NOMO-1 (cell line): ENCODE measurements around the gene GKN2.

Experiments
- DNase-seq, 2 experiments: peaks; one replicate each; lab custom pipeline; 2025; ENCODE audit not compliant: unreplicated experiment in 2 of 2; lab: John Stamatoyannopoulos, UW

Gene GKN2, protein sequence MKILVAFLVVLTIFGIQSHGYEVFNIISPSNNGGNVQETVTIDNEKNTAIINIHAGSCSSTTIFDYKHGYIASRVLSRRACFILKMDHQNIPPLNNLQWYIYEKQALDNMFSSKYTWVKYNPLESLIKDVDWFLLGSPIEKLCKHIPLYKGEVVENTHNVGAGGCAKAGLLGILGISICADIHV

DNA sequence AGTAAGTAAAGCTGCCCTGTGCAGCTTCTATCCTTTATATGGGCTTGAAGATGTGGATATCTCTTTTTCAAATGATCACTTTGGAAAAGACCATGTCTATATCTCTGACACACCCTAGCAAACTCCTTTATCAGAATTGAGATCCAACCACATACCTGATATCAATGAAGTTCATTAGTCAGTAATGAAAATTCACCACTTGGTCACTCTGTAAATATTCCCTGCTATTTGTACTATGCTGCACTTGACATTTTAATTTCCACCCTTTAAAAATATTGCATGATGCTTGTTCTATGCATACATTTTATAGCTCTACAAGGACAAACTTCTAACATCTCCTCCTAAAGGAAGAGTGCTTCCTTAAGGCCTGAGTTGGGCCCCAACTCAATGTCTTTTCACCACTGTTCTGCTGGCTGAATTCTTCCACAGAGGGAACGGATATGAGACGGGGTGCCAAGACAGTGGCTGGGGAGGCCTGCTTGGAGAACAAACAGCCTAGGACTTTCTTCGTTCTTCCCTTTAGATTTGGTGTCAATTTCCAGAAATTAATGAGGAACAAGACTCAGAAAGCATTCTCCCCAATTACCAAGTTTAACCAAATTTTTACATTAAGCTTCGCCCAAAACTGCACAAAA, at the start of gene GKN2:
Gene GKN2 (minus strand): TSS at position 7 of the 635 bp plus-strand sequence. CDS start 32 bp downstream, outside the sequence.
- no peak for DNase-seq

DNA sequence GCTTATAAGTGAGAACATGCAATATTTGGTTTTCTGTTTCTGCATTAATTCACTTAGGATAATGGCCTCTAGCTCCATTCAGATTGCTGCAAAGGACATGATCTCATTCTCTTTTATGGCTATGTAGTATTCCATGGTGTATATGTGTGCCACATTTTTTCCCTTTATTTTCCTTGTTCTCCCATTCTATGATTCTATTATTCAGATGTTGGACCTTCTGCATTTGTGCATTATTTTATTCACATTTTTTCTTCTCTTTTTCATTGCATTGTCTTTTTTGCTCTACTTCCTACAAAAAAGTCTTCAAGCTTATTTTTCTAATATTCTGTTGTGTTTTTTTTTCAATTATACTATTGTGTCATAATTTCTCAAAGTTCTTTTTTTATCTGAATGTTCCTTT, 49.2 kb upstream of the GKN2 start:
- no peak for DNase-seq

DNA sequence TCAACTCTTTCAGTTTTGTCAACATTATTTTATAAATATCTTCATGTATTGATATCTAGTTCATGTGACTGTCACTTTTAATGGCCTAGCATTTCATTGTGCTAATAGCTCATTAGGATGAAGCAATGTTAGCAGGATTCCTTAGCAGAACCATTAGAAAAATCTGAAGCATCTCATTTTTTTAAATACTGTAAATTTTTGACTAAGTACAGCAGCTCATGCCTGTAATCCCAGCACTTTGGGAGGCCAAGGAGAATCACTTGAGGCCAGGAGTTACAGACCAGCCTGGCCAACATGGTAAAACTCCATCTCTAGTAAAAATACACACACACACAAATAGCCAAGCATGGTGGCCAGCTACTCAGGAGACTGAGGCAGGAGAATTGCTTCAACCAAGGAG, 44.7 kb upstream of the GKN2 start:
- no peak for DNase-seq

DNA sequence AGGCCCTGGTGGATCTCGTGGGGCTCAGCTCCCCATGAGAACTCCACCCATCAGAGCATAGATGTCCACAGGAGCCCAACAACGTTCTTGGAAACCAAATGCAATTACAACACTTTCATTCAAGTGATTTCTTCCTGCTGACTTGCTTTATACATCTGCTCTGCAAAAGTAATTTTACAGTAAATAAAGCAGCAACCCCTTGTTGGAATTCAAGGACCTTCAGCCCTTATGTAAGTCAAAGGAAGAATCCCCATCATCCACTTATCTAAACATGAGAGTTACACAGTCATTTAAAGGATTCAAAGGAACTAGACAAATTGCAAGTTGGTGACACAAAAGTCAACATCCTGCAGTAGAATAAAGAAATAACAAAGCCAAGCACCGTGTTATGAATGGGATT, 43.2 kb upstream of the GKN2 start:
- DNase-seq = no peak

DNA sequence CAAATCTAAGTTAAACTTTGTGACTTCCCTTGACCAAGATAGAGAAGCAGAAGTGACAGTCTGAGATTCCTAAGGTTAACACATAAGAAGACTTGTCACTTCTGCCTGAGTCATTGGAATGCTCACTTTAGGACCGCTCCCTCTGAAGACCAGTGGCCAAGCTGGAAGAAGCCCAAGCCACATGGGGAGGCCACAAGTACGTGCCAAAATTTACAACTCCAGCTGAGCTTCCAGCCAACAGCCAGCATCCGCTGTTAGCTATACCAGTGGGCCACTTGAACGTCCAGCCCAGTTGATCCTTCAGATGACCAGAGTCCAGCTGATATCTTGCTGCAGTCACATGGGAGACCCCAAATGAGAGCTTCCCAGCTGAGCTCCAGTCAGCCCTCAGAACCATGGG, 42.2 kb upstream of the GKN2 start:
- no peak for DNase-seq

DNA sequence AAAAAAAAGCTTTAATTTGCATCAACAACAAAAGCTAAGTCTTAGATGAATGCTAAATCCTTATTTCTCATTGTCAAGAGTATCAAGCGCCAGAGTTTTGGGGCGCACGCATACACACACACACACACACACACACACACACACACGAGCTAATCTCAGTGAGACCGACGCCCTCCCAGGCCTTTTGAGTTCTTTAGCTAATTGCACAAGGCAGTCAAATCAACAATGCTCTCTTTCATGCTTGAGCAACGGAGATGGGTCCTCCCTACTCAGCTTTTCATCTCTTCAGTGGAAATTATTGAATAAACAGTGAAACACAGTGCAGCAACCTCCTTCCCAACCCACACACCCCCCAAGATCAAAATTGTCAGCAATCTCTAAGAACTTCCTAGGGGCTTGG, 41.0 kb upstream of the GKN2 start:
- DNase-seq = no peak

DNA sequence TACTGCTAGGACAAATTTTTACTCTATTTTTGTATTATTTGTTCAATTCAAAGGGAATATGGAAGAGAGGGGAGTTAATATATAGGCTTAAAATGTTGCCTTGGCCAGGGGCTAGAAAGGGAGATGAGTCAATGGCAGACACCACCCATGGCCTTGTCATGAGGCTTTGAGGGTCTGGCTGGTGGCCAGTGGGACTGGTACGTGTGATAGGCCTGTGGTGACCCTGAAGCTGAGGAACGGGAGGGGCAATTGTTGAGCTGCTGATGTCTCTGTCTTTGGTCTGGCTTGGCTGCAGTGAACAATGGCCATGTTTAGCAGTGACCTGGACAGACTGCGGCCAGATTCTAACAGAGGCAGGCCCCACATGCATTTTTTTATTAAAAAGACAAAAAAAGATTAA, 40.2 kb upstream of the GKN2 start:
- DNase-seq = no peak

DNA sequence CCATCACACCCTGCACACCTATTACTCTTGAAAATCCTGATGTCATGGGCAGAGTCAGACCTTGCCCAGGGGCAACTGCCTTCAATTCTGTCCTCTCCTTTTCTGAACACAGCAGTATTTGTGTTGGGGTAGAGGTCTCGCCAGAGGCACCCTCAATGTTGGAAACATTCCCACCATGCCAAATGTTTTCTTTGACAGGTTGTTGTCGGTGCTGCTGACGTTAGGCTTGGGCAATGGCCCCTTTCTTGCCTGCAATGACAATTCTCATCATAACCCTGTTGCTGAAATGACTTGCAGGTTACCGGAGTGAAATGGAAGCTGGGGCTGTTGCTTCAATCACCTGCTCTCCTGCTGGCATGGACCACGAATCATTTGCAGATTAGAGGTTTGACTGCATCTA, 39.6 kb upstream of the GKN2 start:
- no peak for DNase-seq

DNA sequence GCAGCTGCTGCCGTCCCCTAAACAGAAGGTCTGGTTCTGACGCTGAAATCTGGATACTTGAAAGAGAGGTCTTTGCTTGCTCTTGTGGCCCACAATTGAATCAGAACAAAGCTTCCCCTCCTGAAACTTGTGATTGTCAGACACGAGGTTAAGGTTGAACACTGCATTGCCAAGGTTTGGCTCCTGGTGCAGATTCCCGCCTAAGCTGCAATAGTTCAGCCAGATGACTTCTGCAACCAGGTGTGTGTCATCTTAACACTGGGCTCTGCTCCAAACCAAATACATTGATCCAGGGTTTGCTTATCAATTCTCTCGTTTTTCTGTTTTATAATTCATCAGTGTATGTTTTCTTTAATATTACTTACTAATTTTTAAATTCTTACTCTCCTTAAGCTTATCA, 36.3 kb upstream of the GKN2 start:
- no peak for DNase-seq

DNA sequence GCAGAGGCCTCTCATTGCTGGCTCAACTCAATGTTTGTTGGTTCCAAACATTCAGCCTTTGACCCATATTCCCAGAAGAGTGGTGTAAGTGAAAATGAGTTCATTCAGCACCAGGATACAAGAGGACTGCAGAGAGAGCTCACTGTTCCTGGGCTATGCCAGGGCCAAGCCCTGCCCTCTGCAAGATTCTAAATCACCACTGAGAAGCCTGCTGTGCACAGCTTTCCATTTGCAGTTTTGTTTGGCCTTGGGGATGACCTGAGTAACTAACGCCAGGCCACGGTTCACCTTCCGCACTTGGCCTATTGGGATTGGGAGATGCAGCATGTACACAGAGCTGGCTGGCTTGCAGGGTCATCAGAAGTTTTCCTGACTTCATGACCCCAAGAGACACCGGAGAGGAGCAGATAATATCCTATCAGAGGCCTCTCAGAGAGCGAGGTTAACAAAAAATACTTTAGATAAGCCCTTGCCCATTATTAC, 34.4 kb upstream of the GKN2 start:
- DNase-seq = no peak

DNA sequence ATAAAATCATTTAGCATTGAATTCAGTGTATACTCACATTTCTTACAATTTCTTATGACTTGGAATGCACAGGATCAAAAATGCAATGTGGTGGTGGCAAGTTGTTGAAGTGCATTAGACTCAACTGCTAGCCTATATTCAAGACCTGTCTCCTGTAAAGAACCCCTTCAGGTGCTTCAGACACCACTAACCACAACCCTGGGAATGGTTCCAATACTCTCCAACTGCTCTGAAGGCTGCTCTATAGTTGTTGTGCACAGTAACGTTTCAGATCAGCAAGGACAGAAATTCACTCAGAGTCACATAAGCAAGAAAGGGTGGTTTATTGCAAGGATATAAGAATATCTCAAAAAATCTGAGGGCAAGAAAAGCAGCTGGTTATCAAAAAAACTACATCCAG, 28.3 kb upstream of the GKN2 start:
- DNase-seq = no peak

DNA sequence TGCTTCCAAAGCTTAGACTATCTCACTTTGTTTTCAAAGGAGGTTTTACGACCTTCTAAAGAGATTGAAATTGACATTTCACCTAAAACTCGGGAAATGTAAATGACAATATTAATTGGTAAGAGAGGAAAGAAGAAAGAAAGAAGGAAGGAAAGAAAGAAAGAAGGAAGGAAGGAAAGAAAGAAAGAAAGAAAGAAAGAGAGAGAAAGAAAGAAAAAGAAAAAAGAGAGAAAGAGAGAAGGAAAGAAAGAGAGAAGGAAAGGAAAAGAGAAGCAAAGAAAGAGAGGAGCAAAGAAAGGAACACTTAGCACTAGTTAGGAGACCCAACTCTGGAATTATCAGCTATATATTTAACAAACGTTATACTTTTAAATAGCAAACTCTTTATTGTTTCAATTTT, 25.4 kb upstream of the GKN2 start:
- no peak for DNase-seq

DNA sequence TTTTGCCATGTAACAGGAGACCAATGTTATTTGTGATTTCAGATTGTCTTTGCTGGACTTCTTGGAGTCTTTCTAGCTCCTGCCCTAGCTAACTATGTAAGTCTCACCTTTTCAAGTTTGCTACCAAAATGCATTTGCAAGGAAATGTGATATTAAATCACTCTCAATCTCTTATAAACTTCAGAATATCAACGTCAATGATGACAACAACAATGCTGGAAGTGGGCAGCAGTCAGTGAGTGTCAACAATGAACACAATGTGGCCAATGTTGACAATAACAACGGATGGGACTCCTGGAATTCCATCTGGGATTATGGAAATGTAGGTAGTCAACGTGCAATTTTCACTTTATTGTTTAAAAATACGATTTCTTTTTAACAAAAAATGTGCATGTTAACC, 24.8 kb upstream of the GKN2 start:
- DNase-seq = no peak

DNA sequence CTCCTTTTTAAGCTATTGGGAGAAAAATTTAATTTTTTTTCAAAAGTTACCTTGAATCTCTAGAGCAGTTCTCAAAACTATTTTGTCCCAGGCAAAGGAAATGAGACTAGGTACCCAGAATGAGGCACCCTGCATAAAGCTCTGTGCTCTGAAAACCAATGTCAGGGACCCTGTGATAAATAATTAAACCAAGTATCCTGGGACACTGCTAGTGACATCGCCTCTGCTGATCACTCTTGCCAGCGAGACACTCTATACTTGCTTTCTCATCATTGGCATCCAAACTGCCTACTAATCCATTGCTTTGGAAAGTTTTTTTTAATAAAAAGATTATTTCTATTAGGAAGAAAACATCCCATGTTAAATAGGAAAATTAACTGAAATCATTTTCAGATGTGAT, 23.2 kb upstream of the GKN2 start:
- no peak for DNase-seq

DNA sequence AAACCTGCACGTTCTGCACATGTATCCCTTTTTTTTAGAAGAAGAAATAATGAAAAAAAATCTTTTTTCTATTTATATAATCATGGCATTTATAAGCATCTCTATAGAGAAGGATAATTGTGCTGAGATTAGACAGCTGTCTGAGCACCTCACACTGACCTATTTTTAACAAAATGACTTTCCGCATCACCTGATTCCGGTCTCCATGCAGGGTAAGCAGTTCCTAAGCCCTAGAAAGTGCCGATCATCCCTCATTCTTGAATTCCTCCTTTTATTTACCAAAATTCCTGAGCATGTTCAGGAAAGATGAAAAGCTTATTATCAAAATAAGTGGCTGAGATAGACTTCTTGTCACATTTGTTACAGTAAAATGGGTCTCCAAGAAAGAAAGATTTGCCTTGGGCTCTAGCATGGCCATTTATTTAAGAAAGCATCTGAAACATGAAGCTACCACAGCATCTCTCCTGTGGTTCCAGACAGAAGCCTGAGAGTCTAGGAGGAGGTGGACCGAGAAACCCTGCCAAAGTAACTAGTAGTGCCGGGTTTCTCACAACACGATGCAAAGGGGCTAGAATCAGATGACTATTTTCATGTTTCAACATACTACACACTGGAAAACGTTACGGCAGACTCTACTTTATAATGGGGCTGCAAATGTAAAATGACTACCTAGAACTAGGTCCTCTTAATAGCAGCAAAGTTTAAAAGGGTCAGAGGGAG, 22.4 kb upstream of the GKN2 start:
- DNase-seq = no peak

DNA sequence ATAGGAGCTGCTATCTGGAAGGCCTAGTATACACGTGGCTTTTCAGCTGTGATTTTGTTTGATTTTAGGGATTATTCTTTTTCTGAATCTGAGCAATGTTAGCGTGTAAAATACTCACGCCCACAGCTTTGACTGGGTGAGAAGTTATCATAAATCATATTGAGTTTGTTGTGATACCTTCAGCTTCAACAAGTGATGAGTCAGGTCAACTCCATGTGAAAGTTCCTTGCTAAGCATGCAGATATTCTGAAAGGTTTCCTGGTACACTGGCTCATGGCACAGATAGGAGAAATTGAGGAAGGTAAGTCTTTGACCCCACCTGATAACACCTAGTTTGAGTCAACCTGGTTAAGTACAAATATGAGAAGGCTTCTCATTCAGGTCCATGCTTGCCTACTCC, 21.6 kb upstream of the GKN2 start, which contains the start of gene GKN1:
Gene GKN1 (plus strand): TSS at position 386 of the 400 bp plus-strand sequence. CDS start 42 bp downstream, outside the sequence.
- DNase-seq = no peak

DNA sequence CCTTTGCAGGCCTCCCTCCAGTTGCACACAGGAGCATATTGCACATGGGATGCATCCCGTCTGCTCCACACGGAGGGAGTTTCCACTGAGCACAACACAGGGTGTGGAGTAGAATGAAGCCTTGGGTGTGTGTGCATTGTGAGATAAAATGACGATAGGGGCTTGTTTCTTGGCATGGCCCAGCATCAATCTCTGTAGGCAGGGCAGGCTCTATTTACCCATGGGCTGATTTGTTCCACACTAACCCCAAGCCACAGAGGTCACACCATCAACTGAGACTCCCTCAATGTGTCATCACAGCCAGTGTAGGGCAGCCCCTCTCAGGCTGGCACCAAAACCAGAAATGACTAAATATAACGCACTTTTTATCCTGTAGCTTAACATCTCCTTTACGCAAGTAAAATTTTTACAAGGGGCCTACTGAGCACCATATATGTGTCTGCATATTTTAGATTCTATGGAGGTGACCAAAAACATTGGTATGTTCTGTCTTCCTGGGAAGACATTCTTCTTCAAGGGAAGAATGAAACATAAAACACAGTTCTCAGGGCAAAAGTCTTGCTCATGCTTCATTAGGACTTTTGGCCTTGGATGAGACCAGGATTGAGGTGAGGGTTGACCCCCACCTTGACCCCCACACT, 19.0 kb upstream of the GKN2 start:
- no peak for DNase-seq

DNA sequence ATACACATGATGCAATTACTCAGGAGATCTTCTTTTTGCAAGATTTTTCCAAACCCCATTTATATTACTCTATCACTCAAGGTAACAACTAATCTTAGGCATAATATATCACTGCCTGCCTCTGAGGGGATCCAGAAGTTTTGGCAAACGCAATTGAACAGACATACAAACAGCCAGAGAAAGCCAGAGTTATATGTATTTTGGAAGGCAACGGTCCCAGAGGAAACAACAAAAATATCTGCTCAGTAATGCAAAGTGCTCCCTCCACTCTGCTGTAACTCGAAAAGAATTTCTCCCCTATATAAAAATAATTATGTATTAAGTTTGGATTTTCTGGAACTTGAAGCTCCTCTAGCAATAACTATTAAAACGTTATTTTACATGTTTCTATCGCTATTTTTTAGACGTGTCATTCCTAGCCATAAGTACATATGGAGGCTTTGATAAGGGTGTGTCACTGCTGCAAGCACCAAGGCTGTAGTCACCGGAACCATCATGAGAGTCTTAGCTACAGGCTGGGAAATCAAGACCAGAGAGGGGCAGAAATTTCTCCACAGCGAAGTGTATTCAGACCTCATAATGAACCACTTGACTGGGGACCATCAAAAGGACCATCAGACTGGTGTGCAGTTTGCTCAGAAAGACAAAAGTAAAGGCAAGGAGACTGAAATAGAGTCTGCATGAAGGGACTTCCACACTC, 18.0 kb upstream of the GKN2 start:
- DNase-seq = no peak

DNA sequence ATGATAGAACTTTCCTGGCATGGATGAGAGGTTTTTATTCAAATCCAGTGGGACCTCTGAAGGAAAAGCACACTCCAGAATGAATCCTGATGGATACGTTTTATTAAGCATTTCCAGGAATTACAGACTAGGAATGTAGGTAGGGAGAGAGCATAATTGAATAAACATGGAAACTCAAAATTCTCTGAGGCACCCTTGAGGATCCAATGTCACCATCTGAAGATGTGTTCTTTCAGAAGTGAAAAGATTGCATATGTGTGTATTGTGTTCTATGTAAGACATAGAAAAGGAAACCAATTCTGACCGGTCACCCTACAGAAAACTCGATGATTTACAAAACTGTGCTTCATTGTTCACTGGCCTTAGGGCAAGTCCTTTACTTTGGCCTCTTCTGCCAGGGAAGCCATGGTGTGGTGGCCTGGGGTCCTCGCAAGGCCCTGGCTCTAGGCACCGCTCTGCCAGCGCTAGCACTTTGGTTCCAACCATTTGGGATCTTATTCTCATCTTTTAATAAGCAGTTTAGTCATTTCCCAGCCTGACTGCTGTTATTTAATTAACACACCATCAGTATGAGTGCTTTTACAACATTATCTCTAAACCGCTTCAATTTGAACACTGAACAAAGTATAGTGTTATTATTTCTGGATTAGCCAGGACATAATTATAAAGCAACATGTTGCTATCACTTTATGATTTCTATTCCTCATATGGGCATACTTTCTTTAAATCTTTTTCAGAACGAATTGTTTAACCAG, 17.2 kb upstream of the GKN2 start:
- DNase-seq = no peak

DNA sequence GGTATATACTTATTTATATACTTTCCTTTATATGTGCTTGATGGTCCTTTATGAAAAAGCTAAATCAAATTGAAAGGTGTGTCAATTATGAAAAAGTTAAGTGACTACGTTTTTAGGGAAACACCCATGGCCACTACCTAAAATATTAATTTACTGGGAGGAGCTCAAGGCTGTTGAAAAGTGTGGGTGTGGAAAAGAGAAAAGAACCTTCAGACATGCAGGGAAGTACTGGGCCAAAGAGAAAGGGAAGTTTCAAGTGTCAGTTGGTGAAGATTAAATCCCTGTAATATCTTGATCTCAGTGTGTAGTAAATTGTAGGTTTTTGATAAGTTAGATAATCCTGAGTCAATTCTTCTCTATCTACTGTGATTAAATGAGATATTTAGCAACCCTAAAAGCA, 15.5 kb upstream of the GKN2 start:
- DNase-seq = no peak
